NT2/D1 (cell line): Measurements from ENCODE around the gene PTPN14.

Source experiments
- YY1 ChIP-seq: IDR thresholded peaks from 2 replicates; pipeline ENCODE4 v1.6.1; 2011; ENCODE audit not compliant: insufficient read length, insufficient read depth
- ZNF274 ChIP-seq: IDR thresholded peaks from 2 replicates; pipeline ENCODE4 v1.6.1; 2011; ENCODE audit warnings: mild to moderate bottlenecking, low read depth, low read length

- TF ChIP-seq YY1 (no peak), ZNF274 (no peak)
Observed at GRCh38 chr1:214419650-214420049, 131.8 kb downstream of the PTPN14 start.
